GM21360 (cell line): ENCODE results near the gene CCNA2.
A peak's percentile ranks its signal among the peaks of the same experiment; 100 is the strongest.

ENCODE experiments used
- ATAC-seq: cut with Tn5 transposase; IDR thresholded peaks from one replicate; pipeline ENCODE4 v1.9.1; 2021; ENCODE audit warnings: mild to moderate bottlenecking, moderate library complexity; ENCODE audit not compliant: unreplicated experiment

The CCNA2 gene

GRCh38 chr4:121806411-121806810, 17.3 kb downstream of the CCNA2 start:
- ATAC-seq = no peak

GRCh38 chr4:121801715-121802075, 22.0 kb downstream of the CCNA2 start:
- no peak for ATAC-seq

- ATAC-seq = peak; percentile 78
These were observed 22.5 kb downstream of the CCNA2 start, which contains the start of gene EXOSC9 for GRCh38 chr4:121800961-121801714. Gene EXOSC9, plus strand, starts transcription at chr4:121801323. Its CDS starts 102 bp downstream, at chr4:121801425.

- peak; percentile 27 for ATAC-seq
These were observed 23.1 kb downstream of the CCNA2 start for GRCh38 chr4:121800638-121800960.

- ATAC-seq = no peak
These were observed 23.7 kb downstream of the CCNA2 start for GRCh38 chr4:121799867-121800501.

GRCh38 chr4:121799208-121799823, 24.4 kb downstream of the CCNA2 start:
- ATAC-seq = no peak

- ATAC-seq = no peak
These were observed 27.4 kb downstream of the CCNA2 start for GRCh38 chr4:121796283-121796682.

- no peak for ATAC-seq
These were observed 29.0 kb downstream of the CCNA2 start for GRCh38 chr4:121794505-121795188.

GRCh38 chr4:121792966-121793365, 30.7 kb downstream of the CCNA2 start:
- no peak for ATAC-seq

- no peak for ATAC-seq
These were observed 32.2 kb downstream of the CCNA2 start for GRCh38 chr4:121791481-121791880.

- no peak for ATAC-seq
These were observed 32.7 kb downstream of the CCNA2 start for GRCh38 chr4:121790976-121791375.

GRCh38 chr4:121789960-121790829, 33.5 kb downstream of the CCNA2 start:
- no peak for ATAC-seq

GRCh38 chr4:121789455-121789854, 34.2 kb downstream of the CCNA2 start:
- no peak for ATAC-seq

GRCh38 chr4:121788896-121789295, 34.8 kb downstream of the CCNA2 start:
- ATAC-seq = peak; percentile 94

GRCh38 chr4:121786221-121786620, 37.5 kb downstream of the CCNA2 start:
- no peak for ATAC-seq

- ATAC-seq = no peak
These were observed 38.2 kb downstream of the CCNA2 start for GRCh38 chr4:121785479-121785878.

- ATAC-seq = no peak
These were observed 38.7 kb downstream of the CCNA2 start for GRCh38 chr4:121784975-121785374.

- ATAC-seq = no peak
These were observed 39.3 kb downstream of the CCNA2 start for GRCh38 chr4:121784401-121784800.

- no peak for ATAC-seq
These were observed 40.5 kb downstream of the CCNA2 start for GRCh38 chr4:121783210-121783609.

- no peak for ATAC-seq
These were observed 44.6 kb downstream of the CCNA2 start for GRCh38 chr4:121778991-121779628.
